ENCODE results near the gene RBM27.

DNA sequence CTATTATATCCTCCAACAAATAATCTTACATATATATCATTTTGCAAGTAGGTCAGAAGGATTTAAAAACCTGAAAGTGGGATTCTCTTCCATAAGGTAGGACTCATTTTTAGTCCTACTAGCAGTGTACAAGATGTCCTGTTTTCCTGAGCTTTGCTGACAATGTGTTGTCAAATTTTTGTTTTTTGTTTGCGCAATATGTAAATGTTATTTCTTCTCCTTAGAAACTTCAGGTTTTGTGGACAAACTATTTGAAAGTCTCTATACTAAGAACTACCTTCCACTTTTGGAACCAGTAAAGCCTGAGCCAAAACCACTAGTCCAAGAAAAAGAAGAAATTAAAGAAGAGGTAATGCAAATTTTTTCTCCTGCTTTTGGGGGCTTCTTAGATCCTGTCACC lies 19.8 kb downstream of the RBM27 start:
- TF ChIP-seq, protein P1, sequence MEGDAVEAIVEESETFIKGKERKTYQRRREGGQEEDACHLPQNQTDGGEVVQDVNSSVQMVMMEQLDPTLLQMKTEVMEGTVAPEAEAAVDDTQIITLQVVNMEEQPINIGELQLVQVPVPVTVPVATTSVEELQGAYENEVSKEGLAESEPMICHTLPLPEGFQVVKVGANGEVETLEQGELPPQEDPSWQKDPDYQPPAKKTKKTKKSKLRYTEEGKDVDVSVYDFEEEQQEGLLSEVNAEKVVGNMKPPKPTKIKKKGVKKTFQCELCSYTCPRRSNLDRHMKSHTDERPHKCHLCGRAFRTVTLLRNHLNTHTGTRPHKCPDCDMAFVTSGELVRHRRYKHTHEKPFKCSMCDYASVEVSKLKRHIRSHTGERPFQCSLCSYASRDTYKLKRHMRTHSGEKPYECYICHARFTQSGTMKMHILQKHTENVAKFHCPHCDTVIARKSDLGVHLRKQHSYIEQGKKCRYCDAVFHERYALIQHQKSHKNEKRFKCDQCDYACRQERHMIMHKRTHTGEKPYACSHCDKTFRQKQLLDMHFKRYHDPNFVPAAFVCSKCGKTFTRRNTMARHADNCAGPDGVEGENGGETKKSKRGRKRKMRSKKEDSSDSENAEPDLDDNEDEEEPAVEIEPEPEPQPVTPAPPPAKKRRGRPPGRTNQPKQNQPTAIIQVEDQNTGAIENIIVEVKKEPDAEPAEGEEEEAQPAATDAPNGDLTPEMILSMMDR (IDR thresholded peaks at IDR 0.05): no peak
- TF ChIP-seq POLR2A (IDR thresholded peaks at IDR 0.05): no peak
